Right ventricle myocardium inferior (tissue), 1 donor: Measurements from ENCODE around the gene NUDCD3. TPM values are rescaled to one million over a fixed set of nuclear protein-coding genes. Genes with fewer than 3 reads are reported as not detected.

Source experiments
- ATAC-seq: fragments of 200-7000 bp; cut with Tn5 transposase; one replicate; pipeline ENCODE4 v1.9.1; 2020; ENCODE audit warnings: mild to moderate bottlenecking, moderate library complexity
- DNase-seq: peaks from one replicate; pipeline ENCODE4 v3.0.0; 2021; ENCODE audit errors: missing footprints
- intact Hi-C: fragments of 100-400 bp; cut with DNase I; formaldehyde crosslinking; loops from one replicate; pipeline ENCODE4 v1.11.0; 2022
- total RNA-seq: library from RNA; stranded (reverse); fragmentation: NEBNext Ultra II Directional; extraction: Animal tissue kit (Norgen Biotek cat#: 25700); gene quantifications from one replicate; pipeline ENCODE4 v1.2.1, GENCODE V29; 2021
- donor health status: DM: no; HTN: yes; CAD: no; lungs with severe emphysema.

The NUDCD3 gene
- total RNA-seq, 1 donor from 2014 or later, result 112 TPM

DNA sequence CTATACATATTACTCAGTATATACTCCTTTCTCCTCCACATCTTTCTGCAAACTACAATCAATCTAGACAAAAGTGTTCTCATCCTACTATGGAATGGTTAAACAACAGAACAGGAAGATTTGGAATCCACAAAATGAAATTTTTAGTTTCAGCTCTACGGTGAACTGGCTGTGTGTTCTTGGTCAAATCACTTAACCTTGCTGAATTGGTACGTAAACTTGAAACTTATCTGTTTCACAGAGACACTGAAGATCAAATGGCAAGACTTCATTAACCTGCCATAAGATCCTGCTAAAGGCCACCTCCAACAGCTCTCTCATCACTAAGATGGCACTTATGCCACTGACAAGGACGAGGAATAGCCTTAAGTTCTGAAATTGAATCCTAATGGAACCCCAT, 1.5 kb downstream of the NUDCD3 start:
- no peak for DNase-seq
- intact Hi-C loops, result loop anchor here (10.0 kb wide), 2 partner anchors 354 to 424 kb away; partner anchors contain the start of gene PGAM2
- no peak for ATAC-seq

DNA sequence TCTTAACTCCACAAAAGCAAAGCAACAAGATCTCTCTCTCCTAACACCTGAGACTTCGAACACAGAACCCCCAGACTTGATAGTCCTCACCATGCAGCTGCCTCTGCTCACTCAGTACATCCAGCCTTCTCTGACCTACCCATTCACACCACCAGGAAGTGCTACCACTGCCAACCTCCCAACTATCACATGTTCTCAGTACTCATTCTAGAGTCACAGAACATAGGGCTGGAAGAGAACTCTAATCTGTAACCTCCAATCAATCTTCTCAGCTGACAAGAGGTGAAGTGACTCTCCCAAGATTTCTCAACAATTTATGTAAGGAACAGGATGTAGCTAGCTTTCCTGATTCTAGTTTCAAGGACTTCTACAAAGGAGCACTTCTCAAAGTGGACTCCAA, 3.8 kb downstream of the NUDCD3 start:
- DNase-seq, result no peak
- no peak for ATAC-seq
- intact Hi-C loops, result loop anchor here (10.0 kb wide), 2 partner anchors 352 to 422 kb away; partner anchors contain the start of gene PGAM2

DNA sequence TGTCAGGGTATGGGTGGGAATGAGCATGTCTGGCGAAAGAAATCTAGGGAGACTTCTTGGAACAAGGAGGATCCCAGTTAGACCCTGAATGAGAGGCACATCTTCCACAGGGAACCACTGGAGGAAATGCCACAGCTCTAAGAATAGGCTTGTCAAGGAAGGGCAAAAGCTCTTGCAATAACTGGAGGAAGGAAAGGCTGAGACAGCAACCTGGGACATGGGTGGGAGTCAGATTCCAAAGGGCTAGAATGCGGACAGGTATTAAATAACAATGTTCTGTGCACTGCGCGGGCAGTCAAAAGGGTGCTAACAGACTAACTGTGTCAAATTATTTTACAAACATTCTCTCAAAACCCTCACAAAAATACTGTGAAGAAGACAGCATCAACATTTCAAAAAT, 4.5 kb downstream of the NUDCD3 start:
- no peak for ATAC-seq

DNA sequence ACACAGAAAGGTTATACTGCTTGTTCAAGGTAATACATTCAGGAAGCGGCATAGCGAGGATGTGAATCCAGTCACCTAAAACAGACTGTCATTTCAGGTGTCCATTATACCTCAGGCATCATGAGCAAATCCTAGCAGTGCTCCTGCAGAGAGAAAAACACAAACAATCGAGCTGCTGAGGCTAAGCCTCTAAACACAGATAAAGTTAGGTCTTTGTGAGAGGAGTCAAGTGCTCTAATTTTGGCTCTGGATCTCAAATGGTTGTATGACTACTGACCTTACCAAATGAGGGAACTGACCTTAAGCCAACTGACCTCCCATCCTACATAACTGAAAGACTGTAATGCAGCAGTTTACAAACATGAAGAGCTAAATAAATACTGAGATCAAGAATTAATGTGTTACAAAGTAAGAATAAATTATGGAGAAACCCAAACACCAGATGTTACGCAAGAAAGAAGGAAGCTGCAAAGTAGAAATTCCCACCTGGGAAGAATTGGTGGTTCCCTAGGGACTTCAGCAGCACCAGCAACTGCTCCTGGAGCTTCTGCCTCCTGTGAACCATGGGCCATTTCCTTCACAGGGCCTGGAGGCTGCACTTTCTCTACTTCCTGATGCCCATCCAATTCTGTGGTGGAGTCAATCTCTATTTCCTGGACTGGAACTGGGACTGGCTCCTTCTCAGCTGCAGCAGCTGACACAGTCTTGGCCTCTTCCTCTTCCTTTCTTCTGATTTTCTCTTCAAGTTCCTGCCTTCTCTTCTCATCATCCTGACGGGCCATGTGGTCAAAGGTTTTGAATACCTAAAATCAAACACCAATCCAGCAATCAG, 5.8 kb downstream of the NUDCD3 start:
- DNase-seq (no peak), ATAC-seq (peak; percentile 57)
- intact Hi-C loops, result loop anchor here (10.0 kb wide), 2 partner anchors 350 to 420 kb away; partner anchors contain the start of gene PGAM2

More for the DNA sequence above, 4.5 kb downstream of the NUDCD3 start:
- DNase-seq, result no peak
- intact Hi-C loops, result loop anchor here (10.0 kb wide), 2 partner anchors 351 to 421 kb away; partner anchors contain the start of gene PGAM2

DNA sequence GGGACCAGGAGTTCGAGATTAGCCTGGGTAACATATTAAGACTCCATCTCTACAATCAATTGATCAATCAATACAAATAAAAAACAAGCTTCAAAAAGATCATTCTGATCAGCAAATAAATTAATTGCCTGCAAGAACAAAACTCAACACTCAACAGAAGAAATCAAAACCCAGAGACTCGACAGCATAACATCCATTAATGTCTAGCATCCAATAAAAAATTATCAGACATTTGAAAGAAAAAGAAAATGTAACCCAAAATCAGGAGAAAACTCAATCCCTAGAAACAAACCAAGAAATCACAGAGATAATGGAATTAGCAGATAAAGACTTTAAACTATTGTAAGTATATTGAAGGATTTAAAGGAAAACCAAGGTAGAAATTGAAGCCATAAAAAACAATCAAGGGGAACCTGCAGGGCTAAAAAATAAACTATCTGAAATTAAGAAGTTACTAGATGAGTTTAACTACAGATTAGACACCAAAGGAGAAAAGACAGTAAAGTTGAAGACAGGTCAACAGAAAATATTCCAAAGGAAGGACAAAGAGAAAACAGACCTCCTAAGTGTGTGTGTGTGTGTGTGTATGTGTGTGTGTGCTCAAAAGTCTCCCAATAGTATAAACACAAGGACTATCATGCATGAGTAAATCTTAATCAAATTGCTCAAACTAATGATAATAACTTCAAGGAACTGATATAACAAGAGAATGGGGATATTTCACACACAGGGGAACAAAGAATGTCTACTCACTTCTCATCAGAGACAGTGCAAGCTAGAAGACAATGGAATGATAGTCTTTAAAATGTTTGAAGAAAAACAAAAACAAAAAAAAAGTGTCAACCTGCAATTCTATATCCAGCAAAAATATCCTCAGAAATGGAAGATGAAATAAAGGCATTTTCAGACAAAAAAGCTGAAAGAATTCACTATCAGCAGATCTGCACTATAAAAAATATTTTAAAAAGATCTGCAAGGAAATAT, 7.7 kb downstream of the NUDCD3 start:
- ATAC-seq (no peak), DNase-seq (no peak)
- intact Hi-C loops, result loop anchor here (10.0 kb wide), 2 partner anchors 348 to 418 kb away; partner anchors contain the start of gene PGAM2

- intact Hi-C loops, result loop anchor here (2.0 kb wide), 2 partner anchors 101 to 237 kb away; no protein-coding TSS in a partner anchor
- DNase-seq (no peak), ATAC-seq (no peak)
These were observed 12.5 kb downstream of the NUDCD3 start for GRCh38 chr7:44477938-44478337.

DNA sequence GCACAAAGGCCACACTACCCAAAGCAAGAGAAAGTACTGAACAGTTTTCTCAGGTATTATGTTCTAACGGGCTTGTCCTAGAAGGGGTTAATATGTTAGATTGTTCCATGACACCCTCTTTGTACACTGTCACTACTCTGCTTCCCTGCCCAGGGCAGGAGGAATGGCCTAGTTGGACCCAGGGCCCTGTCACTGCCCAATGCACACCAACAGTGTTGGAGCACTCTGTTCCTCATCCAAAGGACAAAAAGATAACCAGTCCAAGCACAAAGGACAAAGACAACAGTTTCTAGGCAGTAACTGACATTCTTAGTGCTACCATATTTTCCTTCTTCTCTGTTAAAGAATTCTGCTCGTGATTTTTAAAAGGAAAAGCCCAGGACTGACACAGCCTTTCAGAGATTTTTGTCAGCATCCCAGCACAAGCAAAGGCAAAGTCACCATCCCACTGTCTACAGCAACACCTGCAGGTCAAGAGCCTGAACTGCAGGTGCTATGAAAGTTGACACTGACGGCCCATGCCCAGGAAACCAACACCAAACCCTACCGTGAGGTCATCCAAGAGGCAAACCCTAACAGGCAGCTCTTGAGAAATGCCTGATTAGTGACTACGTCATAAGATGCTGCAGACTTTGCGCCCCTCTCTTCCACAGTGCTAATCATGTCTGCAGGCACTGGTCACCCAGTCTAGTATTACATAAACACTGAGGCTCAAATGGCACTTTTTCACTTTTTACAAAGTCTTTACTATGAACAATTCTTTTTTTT, 13.2 kb downstream of the NUDCD3 start:
- intact Hi-C loops, result loop anchor here (2.0 kb wide), 2 partner anchors 100 to 236 kb away; no protein-coding TSS in a partner anchor
- no peak for DNase-seq
- peak; percentile 84 for ATAC-seq

GRCh38 chr7:44476313-44476712, 14.1 kb downstream of the NUDCD3 start:
- ATAC-seq (no peak), DNase-seq (no peak)
- intact Hi-C loops, result loop anchor here (2.0 kb wide), 2 partner anchors 100 to 236 kb away; no protein-coding TSS in a partner anchor

DNA sequence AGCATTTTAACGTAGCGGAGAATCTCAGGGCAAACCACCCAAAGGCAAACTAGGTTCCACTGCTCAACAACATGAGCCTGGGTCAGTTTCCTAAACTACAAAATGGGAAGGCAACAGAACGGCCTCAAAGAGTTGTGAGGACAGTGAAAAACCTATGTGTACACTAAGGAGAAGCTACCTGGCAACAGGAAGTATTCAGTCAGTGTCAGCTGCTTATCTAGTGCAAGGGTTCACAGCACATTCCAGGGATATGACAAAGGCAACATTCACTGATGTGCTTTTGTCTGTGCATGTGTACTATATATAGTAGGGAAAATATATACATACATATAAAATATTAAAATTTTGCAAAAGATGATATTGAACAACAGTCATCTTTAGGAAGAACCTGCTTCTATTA, 17.2 kb downstream of the NUDCD3 start:
- ATAC-seq, result no peak
- intact Hi-C loops, result loop anchor here (5.0 kb wide), 2 partner anchors 41 to 71 kb away; no protein-coding TSS in a partner anchor
- DNase-seq, result no peak

DNA sequence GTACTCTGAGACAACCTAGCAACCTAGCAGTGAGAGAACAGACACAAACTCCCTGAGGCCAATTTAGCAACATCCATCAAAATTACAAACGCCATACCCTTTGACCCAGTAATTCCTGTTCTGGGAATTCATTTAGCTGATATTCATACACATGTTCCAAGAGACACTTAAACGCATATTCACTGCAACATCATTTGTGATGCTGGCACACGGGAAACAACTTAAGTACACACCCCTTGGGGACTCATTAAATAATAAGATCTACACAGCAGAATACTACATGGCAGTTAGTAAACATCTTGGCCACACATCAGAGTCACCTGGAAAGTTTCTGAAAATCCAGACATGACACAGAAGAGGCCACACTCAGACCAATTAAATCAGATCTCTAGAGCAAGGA, 17.6 kb downstream of the NUDCD3 start:
- ATAC-seq, result peak; percentile 9
- intact Hi-C loops, result loop anchor here (5.0 kb wide), 2 partner anchors 41 to 71 kb away; no protein-coding TSS in a partner anchor
- DNase-seq, result no peak

DNA sequence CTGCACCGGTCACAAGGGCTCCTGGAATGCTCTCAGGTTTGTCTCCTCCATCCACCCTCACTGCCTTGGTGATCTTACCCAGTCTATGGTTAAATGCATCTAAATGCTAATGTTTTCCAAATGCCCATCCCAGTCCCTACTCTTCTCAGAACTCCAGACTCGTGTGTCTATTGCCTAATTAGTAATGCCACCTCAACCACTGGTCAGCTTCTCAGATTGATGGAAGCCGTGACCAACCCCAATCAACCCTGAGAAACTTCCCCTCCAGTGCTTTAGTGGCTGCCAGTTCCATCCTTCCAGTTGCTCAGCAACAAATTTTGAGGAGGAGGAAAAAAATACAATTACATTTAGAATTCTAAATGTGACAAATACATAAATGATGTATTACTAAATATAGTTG, 18.6 kb downstream of the NUDCD3 start:
- DNase-seq (no peak), ATAC-seq (no peak)
- intact Hi-C loops, result loop anchor here (5.0 kb wide), 2 partner anchors 40 to 70 kb away; no protein-coding TSS in a partner anchor

DNA sequence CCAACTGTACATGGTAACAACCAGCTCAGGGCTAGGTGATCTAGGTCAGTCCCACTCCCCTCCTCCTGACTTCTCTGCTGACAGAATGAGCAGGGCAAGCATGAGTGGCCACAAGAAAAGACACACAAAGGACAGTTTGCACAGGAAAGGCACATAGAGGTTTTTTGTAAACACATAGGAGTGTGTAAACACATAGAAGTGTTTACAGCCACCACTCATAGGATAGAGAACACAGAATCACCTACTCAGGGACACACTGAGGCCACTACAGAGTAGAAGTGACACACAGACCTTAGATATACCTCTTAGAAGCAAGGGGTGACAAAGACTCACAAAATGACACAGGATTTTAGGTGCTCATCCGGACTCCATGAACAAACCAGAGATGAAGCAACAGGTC, 19.0 kb downstream of the NUDCD3 start:
- intact Hi-C loops, result loop anchor here (5.0 kb wide), 2 partner anchors 39 to 69 kb away; no protein-coding TSS in a partner anchor
- DNase-seq (no peak), ATAC-seq (no peak)

- DNase-seq, result no peak
- intact Hi-C loops, result loop anchor here (5.0 kb wide), 2 partner anchors 38 to 68 kb away; no protein-coding TSS in a partner anchor
- ATAC-seq, result no peak
These were observed 19.7 kb downstream of the NUDCD3 start for GRCh38 chr7:44470628-44471245.

DNA sequence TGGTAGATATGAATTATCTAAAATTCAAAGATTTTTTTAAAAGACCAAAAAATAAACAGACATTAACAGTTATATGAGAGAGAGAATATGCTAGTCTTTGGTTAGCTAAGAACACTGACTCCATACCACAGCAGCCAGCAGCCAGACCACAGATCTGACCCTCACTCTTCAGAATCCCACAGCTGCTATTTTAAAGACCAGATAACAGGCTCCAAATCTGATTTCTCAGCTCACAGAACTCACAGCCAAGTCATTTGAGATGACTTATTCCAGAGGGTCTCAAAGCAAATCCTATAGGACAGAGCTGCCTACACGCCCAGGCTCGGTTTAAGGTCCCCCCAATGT, 20.4 kb downstream of the NUDCD3 start:
- intact Hi-C loops, result loop anchor here (5.0 kb wide), 2 partner anchors 38 to 68 kb away; no protein-coding TSS in a partner anchor
- DNase-seq (no peak), ATAC-seq (no peak)

DNA sequence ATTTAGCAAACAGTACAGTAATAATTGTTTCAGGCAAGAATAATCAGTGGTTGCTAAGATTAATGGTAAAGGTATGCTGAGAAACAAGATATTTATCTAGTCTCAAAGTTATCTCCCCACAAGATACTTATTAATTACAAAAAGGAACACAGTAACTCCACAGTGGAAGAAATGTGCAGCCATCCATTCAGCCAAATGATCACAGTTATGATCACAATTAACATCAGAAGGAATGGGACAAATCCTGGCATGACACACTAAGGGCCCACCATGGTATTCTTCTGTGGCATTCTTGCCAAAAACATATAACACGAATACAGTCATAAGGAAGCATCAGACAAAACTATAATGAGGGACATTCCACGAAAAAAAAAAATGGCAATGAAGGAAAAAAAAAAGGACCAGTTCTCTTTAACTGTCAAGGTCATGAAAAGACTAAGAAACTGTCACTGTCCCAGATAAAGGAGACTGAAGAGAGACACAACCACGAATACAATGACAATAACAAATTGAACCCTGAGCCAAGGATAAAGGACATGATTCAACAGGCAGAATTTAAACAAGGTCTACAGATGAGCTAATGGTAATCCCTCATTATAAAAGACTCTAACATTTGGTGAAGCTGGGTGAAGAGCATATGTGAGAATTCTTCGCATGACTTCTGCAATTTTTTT, 20.9 kb downstream of the NUDCD3 start:
- intact Hi-C loops, result loop anchor here (5.0 kb wide), 2 partner anchors 37 to 67 kb away; no protein-coding TSS in a partner anchor
- ATAC-seq (no peak), DNase-seq (no peak)

- ATAC-seq, result no peak
- intact Hi-C loops, result no loop called here
- DNase-seq, result no peak
These were observed 23.3 kb downstream of the NUDCD3 start for GRCh38 chr7:44467217-44467548.
